IPS DF 19.7 (cell line): ENCODE measurements around the gene MTO1.
"Not testable (repeated sequence)": the region's sequence is repeated elsewhere in the genome, so short reads cannot be mapped to it uniquely, and the experiment has no call there.

Experiments
- DNase-seq: peaks from one replicate; pipeline ENCODE4 v3.0.0-alpha.2; 2013; ENCODE audit warnings: low read depth, low spot score

MTO1 gene

GRCh38 chr6:73461537-73462350 lies at the start of gene MTO1:
Gene MTO1, plus strand, starts transcription at chr6:73461737. Its CDS starts 118 bp downstream, at chr6:73461855.
- DNase-seq = peak; percentile 54

GRCh38 chr6:73413102-73413501 lies 48.4 kb upstream of the MTO1 start:
- DNase-seq = no peak

- no peak for DNase-seq
These were observed 43.3 kb upstream of the MTO1 start for GRCh38 chr6:73418081-73418741.

- no peak for DNase-seq
These were observed 40.0 kb upstream of the MTO1 start for GRCh38 chr6:73421534-73421933.

GRCh38 chr6:73435236-73435635 lies 26.3 kb upstream of the MTO1 start:
- no peak for DNase-seq

GRCh38 chr6:73443555-73443954 lies 18.0 kb upstream of the MTO1 start:
- DNase-seq = no peak

- DNase-seq = no peak
These were observed 10.1 kb upstream of the MTO1 start for GRCh38 chr6:73451223-73452106.

GRCh38 chr6:73452107-73452461 lies 9.5 kb upstream of the MTO1 start, which contains the start of gene CGAS:
Gene CGAS, minus strand, starts transcription at chr6:73452297. Its CDS starts 116 bp downstream, at chr6:73452181.
- peak; percentile 33 for DNase-seq

GRCh38 chr6:73455865-73456629 lies 5.5 kb upstream of the MTO1 start:
- no peak for DNase-seq

- not testable (repeated sequence) for DNase-seq
These were observed 2.1 kb upstream of the MTO1 start for GRCh38 chr6:73459474-73459873.

- no peak for DNase-seq
These were observed 1.5 kb upstream of the MTO1 start for GRCh38 chr6:73460056-73460455.

- DNase-seq = no peak
These were observed 10.3 kb downstream of the MTO1 start for GRCh38 chr6:73471686-73472290.

GRCh38 chr6:73476723-73477122 lies 15.2 kb downstream of the MTO1 start:
- DNase-seq = no peak

- DNase-seq = no peak
These were observed 15.9 kb downstream of the MTO1 start for GRCh38 chr6:73477407-73477806.

GRCh38 chr6:73481969-73482368 lies 20.4 kb downstream of the MTO1 start:
- no peak for DNase-seq

GRCh38 chr6:73484438-73484837 lies 22.9 kb downstream of the MTO1 start:
- no peak for DNase-seq

- DNase-seq = no peak
These were observed 25.9 kb downstream of the MTO1 start for GRCh38 chr6:73487473-73487872.

- DNase-seq = no peak
These were observed 29.8 kb downstream of the MTO1 start for GRCh38 chr6:73491377-73491776.

GRCh38 chr6:73497915-73498314 lies 36.4 kb downstream of the MTO1 start:
- no peak for DNase-seq

GRCh38 chr6:73503027-73503772 lies 41.7 kb downstream of the MTO1 start:
- no peak for DNase-seq
